NT2/D1 (cell line): Measurements from ENCODE around the gene TRIM9.

Experiments used
- SUZ12 ChIP-seq: IDR thresholded peaks from 2 replicates; pipeline ENCODE4 v1.6.1; 2011; ENCODE audit not compliant: insufficient read length, insufficient read depth; ENCODE audit errors: extremely low read depth
- YY1 ChIP-seq: IDR thresholded peaks from 2 replicates; pipeline ENCODE4 v1.6.1; 2011; ENCODE audit not compliant: insufficient read length, insufficient read depth
- ZNF274 ChIP-seq: IDR thresholded peaks from 2 replicates; pipeline ENCODE4 v1.6.1; 2011; ENCODE audit warnings: mild to moderate bottlenecking, low read depth, low read length

DNA sequence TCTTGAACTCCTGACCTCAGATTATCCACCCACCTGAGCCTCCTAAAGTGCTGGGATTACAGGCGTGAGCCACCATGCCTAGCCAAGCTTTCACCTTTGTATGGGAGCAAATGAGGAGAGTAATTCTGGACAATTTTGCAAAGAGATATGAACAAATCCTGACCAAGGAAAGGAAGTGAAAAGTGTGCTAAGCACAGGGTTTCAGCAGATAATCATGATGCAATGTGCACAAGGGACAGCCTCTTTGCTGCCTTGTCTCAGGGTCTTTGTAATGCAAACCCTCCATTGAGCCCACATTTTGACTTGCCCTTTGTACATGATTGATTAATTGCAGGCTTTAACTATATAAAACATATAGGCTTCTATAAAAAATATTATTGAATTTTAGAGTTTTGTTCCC, 141.4 kb downstream of the TRIM9 start:
- no peak for TF ChIP-seq ZNF274
- TF ChIP-seq YY1: no peak
- TF ChIP-seq SUZ12: no peak
